ENCODE results near the gene CCDC110. TPM values are rescaled to one million over a fixed set of nuclear protein-coding genes. Genes with fewer than 3 reads are reported as not detected.

CCDC110 gene
- total and polyA plus RNA-seq, 2 of the 13 experiments (the other 11 are each of a cell fraction or from before 2014, with no cell fraction given) = not detected

GRCh38 chr4:185508181-185508580, 36.6 kb upstream of the CCDC110 start (continued):
- TF ChIP-seq SRY (CRISPR knock-in tag; IDR thresholded peaks at IDR 0.05) (no peak), ZMAT5 (CRISPR knock-in tag; IDR thresholded peaks at IDR 0.05; ENCODE audit: borderline replicate concordance, low read depth) (no peak), TBX3 (IDR thresholded peaks at IDR 0.05; ENCODE audit: borderline replicate concordance) (no peak), ZNF547 (CRISPR knock-in tag; IDR thresholded peaks at IDR 0.05) (no peak), CENPX (CRISPR knock-in tag; IDR thresholded peaks at IDR 0.05) (no peak), REL (CRISPR knock-in tag; conservative IDR thresholded peaks at IDR 0.05) (no peak), RBM22 (optimal IDR thresholded peaks at IDR 0.05; ENCODE audit: low read length) (no peak), ZNF570 (CRISPR knock-in tag; IDR thresholded peaks at IDR 0.05; ENCODE audit: borderline replicate concordance) (no peak), MLXIP (CRISPR knock-in tag; IDR thresholded peaks at IDR 0.05; ENCODE audit: borderline replicate concordance) (no peak), GATAD2A (CRISPR knock-in tag; IDR thresholded peaks at IDR 0.05) (0 out of 2 replicates have a peak, but pooled peaks have one; percentile 40), ZNF589 (CRISPR knock-in tag; conservative IDR thresholded peaks at IDR 0.05) (no peak), ELF3 (CRISPR knock-in tag; IDR thresholded peaks at IDR 0.05) (peak; percentile 56; the same call in 1 of the 2 replicates), ELF1 (CRISPR knock-in tag; IDR thresholded peaks at IDR 0.05) (0 out of 2 replicates have a peak, but pooled peaks have one; percentile 19), MED1 (CRISPR knock-in tag; IDR thresholded peaks at IDR 0.05) (0 out of 2 replicates have a peak, but pooled peaks have one; percentile 28), ZNF710 (CRISPR knock-in tag; IDR thresholded peaks at IDR 0.05; ENCODE audit: borderline replicate concordance) (no peak), SOX6 (IDR thresholded peaks at IDR 0.05) (no peak), SOX6 (CRISPR knock-in tag; IDR thresholded peaks at IDR 0.05) (peak; percentile 43; the same call in 1 of the 2 replicates), ATF6 (CRISPR knock-in tag; conservative IDR thresholded peaks at IDR 0.05) (no peak), HIC2 (CRISPR knock-in tag; IDR thresholded peaks at IDR 0.05; ENCODE audit: low read depth) (no peak), HNRNPL (IDR thresholded peaks at IDR 0.05; ENCODE audit: low read depth, low read length) (no peak), FOXA3 (CRISPR knock-in tag; IDR thresholded peaks at IDR 0.05) (0 out of 2 replicates have a peak, but pooled peaks have one; percentile 11), TCF7 (IDR thresholded peaks at IDR 0.05; ENCODE audit: low read depth) (0 out of 2 replicates have a peak, but pooled peaks have one; percentile 17), CREB1 (IDR thresholded peaks at IDR 0.05) (no peak), CREB1 (CRISPR knock-in tag; IDR thresholded peaks at IDR 0.05) (no peak)
